HG03571 (cell line): Measurements from ENCODE around the gene AMACR.
"Not testable (repeated sequence)": the region's sequence is repeated elsewhere in the genome, so short reads cannot be mapped to it uniquely, and the experiment has no call there.

ENCODE experiments used
- ATAC-seq: cut with Tn5 transposase; IDR thresholded peaks from one replicate; pipeline ENCODE4 v1.9.1; 2021; ENCODE audit not compliant: unreplicated experiment

The AMACR gene

GRCh38 chr5:33969572-33970452 is 38.0 kb downstream of the AMACR start:
- peak; percentile 84 for ATAC-seq

- ATAC-seq, result no peak
These were observed 39.4 kb downstream of the AMACR start for GRCh38 chr5:33968211-33969005.

GRCh38 chr5:33966805-33967204 is 41.0 kb downstream of the AMACR start:
- no peak for ATAC-seq

GRCh38 chr5:33964132-33964700 is 43.6 kb downstream of the AMACR start:
- no peak for ATAC-seq

- no peak for ATAC-seq
These were observed 49.7 kb downstream of the AMACR start for GRCh38 chr5:33958176-33958575.

GRCh38 chr5:33957577-33958150 is 50.2 kb downstream of the AMACR start:
- no peak for ATAC-seq

- ATAC-seq, result not testable (repeated sequence)
These were observed 55.7 kb downstream of the AMACR start for GRCh38 chr5:33952175-33952574.

GRCh38 chr5:33944543-33945132 is 63.2 kb downstream of the AMACR start:
- ATAC-seq, result no peak

- no peak for ATAC-seq
These were observed 66.8 kb downstream of the AMACR start for GRCh38 chr5:33941090-33941489.

- ATAC-seq, result no peak
These were observed 68.1 kb downstream of the AMACR start for GRCh38 chr5:33939556-33940262.

- no peak for ATAC-seq
These were observed 69.0 kb downstream of the AMACR start for GRCh38 chr5:33938881-33939280.

- no peak for ATAC-seq
These were observed 69.4 kb downstream of the AMACR start for GRCh38 chr5:33938507-33938796.

- no peak for ATAC-seq
These were observed 69.9 kb downstream of the AMACR start for GRCh38 chr5:33937707-33938506.

- no peak for ATAC-seq
These were observed 70.7 kb downstream of the AMACR start for GRCh38 chr5:33937017-33937706.

- no peak for ATAC-seq
These were observed 71.4 kb downstream of the AMACR start, which contains the start of gene RXFP3 for GRCh38 chr5:33936381-33937016. RXFP3 (plus strand) TSS chr5:33936386; CDS start chr5:33936741, 355 bp downstream.
